Subcutaneous abdominal adipose tissue (tissue), 5 donors: Measurements from ENCODE around the gene CMTM3.
"Not testable (repeated sequence)": the region's sequence is repeated elsewhere in the genome, so short reads cannot be mapped to it uniquely, and the experiment has no call there.

Source experiments
- H3K27ac ChIP-seq: one replicate; pipeline ENCODE4 v1.7.0; 2013; ENCODE audit warnings: low read depth, mild to moderate bottlenecking, inconsistent platforms, low read length, moderate library complexity
- H3K27me3 ChIP-seq, 5 donors: one replicate each; pipeline ENCODE4 v1.7.0; 2013; ENCODE audit warnings: low read length in 5 of 5, inconsistent platforms in 1 of 5; ENCODE audit not compliant: control insufficient read depth in 5 of 5, insufficient read depth in 4 of 5
- H3K36me3 ChIP-seq, 5 donors: one replicate each; pipeline ENCODE4 v1.7.0; 2013; ENCODE audit warnings: low read length in 5 of 5; ENCODE audit not compliant: control insufficient read depth in 5 of 5, insufficient read depth in 5 of 5
- H3K4me1 ChIP-seq, 5 donors: one replicate each; pipeline ENCODE4 v1.7.0; 2013; ENCODE audit warnings: low read length in 5 of 5, mild to moderate bottlenecking in 3 of 5, moderate library complexity in 1 of 5; ENCODE audit not compliant: control insufficient read depth in 5 of 5, insufficient read depth in 5 of 5
- H3K4me3 ChIP-seq, 5 donors: one replicate each; pipeline ENCODE4 v1.7.0; 2013; ENCODE audit warnings: low read length in 5 of 5, low read depth in 1 of 5
- H3K9ac ChIP-seq, 5 donors: one replicate each; pipeline ENCODE4 v1.7.0; 2013; ENCODE audit warnings: low read length in 5 of 5, mild to moderate bottlenecking in 4 of 5, moderate library complexity in 3 of 5
- H3K9me3 ChIP-seq, 5 donors: one replicate each; pipeline ENCODE4 v1.7.0; 2013; ENCODE audit warnings: low read length in 5 of 5; ENCODE audit not compliant: control insufficient read depth in 5 of 5
- donor health status: healthy.
- donor health status: healthy.
- donor health status: healthy.
- donor health status: healthy.
- donor health status: healthy.

CMTM3 gene

GRCh38 chr16:66658860-66659190, 54.3 kb downstream of the CMTM3 start:
- H3K36me3 ChIP-seq, result no peaks in the 10 kb centered on the region
- no peak overlapping the region for H3K4me3 ChIP-seq
- H3K4me1 ChIP-seq, result peaks cover 0 to 16% (median 11%) of the 10 kb centered on the region in 5 donors
- H3K27me3 ChIP-seq, result no peaks in the 10 kb centered on the region
- no peak overlapping the region for H3K9ac ChIP-seq
- H3K27ac ChIP-seq, result no peak overlapping the region
- H3K9me3 ChIP-seq, result no peaks in the 10 kb centered on the region

GRCh38 chr16:66660422-66661209, 56.1 kb downstream of the CMTM3 start:
- no peaks in the 10 kb centered on the region for H3K27me3 ChIP-seq
- H3K36me3 ChIP-seq, result no peaks in the 10 kb centered on the region
- H3K27ac ChIP-seq, result no peak overlapping the region
- peaks cover 0 to 11% (median 8%) of the 10 kb centered on the region in 5 donors for H3K4me1 ChIP-seq
- H3K9me3 ChIP-seq, result no peaks in the 10 kb centered on the region
- no peak overlapping the region for H3K4me3 ChIP-seq
- peak overlapping the region in 4 of 5 donors; percentile 3 to 45 (median 32) for H3K9ac ChIP-seq

GRCh38 chr16:66661210-66661560, 56.7 kb downstream of the CMTM3 start:
- H3K9ac ChIP-seq, result peak overlapping the region in 4 of 5 donors; percentile 3 to 45 (median 32)
- H3K4me1 ChIP-seq, result peaks cover 0 to 11% (median 8%) of the 10 kb centered on the region in 5 donors
- no peak overlapping the region for H3K4me3 ChIP-seq
- no peaks in the 10 kb centered on the region for H3K9me3 ChIP-seq
- no peaks in the 10 kb centered on the region for H3K36me3 ChIP-seq
- no peak overlapping the region for H3K27ac ChIP-seq
- no peaks in the 10 kb centered on the region for H3K27me3 ChIP-seq

- H3K27me3 ChIP-seq, H3K9ac ChIP-seq, H3K4me3 ChIP-seq, H3K9me3 ChIP-seq, H3K27ac ChIP-seq, H3K36me3 ChIP-seq: not testable (repeated sequence)
- H3K4me1 ChIP-seq, result peaks cover 0 to 11% (median 8%) of the 10 kb centered on the region in 5 donors
Measured at GRCh38 chr16:66661671-66662346, 57.3 kb downstream of the CMTM3 start.

GRCh38 chr16:66662445-66663194, 58.1 kb downstream of the CMTM3 start:
- no peak overlapping the region for H3K4me3 ChIP-seq
- H3K9ac ChIP-seq, result no peak overlapping the region
- H3K27ac ChIP-seq, result no peak overlapping the region
- no peaks in the 10 kb centered on the region for H3K27me3 ChIP-seq
- H3K4me1 ChIP-seq, result peaks cover 0 to 11% (median 8%) of the 10 kb centered on the region in 5 donors
- no peaks in the 10 kb centered on the region for H3K36me3 ChIP-seq
- H3K9me3 ChIP-seq, result no peaks in the 10 kb centered on the region
